GM19351 (cell line): ENCODE data around the gene ANKS6.

Experiments
- ATAC-seq: cut with Tn5 transposase; IDR thresholded peaks from one replicate; pipeline ENCODE4 v1.9.1; 2021; ENCODE audit warnings: mild to moderate bottlenecking, moderate library complexity; ENCODE audit not compliant: unreplicated experiment

Gene ANKS6

DNA sequence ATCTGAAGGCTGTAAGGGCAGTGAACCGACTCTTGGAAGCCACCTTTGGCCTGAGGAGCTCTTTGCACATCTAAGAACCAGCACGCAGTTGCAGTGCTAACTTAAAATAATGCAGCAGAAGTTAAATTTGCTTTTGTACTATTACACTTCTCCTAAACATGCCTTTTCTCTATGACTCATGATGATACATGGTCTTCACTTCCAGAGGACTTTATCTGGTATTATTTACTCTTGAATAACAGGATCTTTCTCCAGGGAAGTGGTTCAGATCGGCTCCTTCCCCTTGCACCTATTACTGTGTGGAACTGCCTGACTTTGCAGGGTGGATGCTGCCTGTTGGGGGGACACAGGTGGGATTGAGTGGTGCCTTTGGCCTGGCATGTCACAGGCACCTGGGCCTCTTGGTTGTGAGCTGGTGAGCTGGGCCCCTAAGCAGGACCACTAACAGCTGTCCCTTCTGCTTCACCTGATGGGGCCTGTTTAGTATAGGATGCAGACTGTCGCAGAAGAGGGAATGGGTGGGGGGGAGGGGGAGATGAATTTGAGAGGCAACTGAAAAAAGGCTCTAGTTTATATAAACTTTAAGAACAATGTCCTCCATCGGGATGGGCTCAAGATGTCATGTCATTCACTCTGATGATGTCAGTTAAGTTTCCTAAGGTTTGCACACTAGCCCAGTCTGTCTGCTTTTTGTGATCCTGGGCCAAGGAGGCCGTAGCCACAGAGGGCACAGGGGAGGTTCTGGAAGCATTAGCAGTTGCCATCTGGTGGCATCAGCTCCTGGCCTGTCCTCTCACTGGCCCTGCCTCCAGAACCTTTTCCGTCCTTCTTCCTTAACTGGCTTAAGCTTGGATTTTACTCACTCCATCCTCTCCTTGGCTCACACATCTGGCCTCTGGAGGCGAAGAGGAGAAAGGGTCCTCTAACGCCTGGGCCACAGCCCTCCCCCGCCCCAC lies 53.8 kb downstream of the ANKS6 start:
- no peak for ATAC-seq

DNA sequence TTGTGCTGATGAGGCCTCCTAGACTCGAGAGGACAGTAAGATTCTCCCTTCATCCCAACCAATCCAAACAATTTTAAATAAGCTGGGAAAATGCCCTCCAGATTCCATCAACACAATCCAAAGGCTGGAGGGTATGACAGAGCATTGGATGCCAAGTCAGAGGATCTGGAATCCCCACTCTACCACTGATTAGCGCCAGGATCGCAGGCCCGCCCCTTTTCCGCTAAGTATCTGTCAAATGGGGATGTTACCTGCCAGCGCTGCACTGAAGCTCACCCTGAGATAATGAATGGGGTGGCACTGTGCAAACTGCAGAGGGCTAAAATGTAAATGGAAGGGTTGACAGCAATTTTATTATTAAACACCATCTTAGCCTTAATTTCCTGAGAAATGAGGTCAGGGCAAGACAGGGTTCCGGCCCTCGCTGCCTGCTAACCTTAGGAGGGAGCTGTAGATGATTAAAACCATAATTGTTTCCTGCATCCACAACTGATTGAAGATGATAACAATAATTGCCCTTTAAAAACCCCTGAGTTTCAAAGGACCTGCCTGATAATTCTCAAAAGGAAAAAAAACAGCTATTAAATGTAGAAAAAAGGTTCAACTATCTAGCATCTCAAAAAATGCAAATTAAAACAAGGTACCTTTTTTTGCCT lies 56.0 kb downstream of the ANKS6 start:
- ATAC-seq = no peak

DNA sequence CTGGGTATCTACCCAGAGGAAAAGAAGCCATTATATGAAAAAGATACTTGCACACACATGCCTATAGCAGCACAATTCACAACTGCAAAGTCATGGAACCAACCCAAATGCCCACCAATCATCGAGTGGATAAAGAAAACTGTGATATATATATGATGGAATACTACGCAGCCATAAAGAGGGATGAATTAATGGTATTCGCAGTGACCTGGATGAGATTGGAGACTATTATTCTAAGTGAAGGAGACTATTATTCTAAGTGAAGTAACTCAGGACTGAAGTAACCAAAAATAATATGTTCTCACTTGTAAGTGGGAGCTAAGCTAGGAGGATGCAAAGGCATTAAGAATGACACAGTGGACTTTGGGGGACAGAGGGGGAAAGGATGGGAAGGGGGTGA lies 57.6 kb downstream of the ANKS6 start:
- ATAC-seq = no peak

DNA sequence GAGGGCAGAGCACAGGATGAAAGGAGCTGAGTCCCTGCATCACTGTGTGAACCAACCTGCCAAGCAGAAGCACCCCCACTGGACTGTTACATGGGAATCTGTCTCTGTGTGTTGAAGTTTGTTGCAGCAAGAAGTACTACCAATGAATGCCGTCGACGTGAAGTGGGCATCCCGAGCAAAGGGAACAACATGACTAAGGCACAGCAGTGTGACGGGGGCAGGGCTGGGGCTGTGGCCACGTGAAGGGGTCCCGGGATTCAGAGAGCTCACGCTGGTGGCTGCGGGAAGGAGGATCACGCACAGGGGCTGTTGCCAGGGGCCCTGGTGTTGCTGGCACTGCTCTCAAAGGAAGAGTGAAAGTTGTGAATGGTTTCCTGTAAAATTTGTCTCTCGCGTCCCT lies 60.1 kb downstream of the ANKS6 start:
- ATAC-seq = no peak

DNA sequence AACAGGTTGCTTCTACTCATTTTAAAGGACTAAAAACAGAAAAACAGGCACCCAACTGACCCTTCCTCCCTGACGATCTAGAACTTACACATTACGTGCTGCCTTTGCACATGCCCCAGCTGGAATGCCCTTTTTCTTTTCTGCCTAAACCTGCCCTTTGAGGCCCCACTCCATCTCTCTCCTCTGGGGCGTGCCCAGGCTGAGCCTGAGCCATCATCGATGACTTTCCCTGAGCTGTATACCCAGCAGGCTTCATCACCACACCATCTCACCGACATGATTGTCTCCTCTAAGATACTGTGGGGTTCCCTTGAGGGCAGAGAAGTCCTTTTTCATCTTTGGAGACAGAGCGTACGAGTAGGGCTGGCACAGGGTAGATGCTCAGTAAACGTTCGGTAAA lies 63.6 kb downstream of the ANKS6 start:
- no peak for ATAC-seq

DNA sequence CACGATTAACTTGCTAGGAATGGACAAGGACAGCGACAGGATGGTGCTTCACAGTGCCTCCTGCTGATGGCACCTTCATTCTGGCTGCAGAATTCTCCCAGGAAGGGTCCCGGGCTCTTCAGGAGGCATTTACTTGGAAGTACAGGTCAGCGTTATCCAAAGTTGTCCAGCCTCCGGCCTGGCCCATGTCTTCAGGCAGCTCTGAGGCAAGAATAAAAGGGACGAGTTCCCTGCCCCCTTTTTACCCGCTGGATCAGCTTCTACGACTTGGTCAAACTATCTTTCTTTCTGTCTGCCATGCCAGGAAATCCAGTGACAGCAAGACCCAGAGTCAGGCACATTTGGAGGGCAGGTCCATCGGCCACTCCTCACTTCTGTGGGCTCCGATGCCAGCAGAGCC lies 64.3 kb downstream of the ANKS6 start:
- no peak for ATAC-seq

DNA sequence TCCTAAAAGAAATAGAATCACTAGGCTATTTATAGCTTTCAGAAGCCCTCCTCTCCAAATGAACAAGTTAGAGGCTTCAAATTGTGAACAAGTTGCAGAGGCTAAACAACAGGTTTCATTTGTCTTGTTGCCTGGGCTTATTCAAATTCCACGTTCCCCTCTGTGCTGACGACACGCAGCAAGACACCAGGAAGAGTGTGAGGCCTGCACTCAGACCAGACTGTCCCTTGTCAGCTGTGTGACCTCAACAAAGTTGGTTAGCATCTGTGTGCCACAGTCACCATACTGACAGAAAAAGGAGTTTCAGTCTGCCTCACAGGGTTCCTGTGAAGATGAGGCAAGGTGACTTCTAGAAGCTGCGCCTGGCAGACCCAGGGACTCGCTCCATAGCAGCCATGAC lies 65.5 kb downstream of the ANKS6 start:
- ATAC-seq = no peak

DNA sequence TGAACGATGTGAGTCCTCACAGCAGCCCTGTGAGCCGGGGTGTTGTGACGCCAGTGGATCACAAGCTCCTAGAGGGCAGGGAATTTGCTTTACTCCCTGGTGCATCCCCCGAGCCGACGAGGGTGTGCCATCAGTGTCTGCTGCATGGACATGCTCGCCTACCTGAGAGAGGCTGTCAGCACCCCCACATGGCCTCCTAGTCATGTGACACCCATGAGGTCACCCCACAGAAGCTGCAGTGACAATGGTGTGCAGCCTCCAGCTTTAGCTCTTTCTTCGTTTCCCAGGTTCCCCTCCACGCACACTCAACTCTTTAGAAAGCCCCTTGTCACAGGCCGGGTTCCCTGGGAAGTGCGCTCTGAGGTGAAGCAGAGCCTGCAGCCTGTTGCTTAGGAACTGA lies 67.9 kb downstream of the ANKS6 start:
- ATAC-seq = no peak

DNA sequence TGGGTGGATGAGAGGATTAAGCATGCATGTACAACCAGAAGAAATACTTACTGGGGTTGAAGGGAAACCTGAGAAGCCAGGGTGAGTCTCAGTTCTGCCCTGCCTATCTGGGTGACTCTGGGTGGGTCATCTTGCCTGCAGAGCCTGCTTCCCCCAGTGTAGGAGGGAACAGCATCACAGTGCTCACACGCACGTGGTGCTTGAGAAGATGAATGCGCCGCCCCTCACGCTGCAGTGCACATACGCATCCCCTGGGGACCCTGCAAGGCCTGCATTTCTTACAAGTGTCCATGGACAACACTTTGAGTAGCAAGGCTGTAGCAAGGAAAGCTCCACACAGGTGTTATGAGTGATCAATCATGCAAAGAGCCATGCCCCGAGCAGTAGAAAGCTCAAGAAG lies 68.9 kb downstream of the ANKS6 start:
- ATAC-seq = no peak

DNA sequence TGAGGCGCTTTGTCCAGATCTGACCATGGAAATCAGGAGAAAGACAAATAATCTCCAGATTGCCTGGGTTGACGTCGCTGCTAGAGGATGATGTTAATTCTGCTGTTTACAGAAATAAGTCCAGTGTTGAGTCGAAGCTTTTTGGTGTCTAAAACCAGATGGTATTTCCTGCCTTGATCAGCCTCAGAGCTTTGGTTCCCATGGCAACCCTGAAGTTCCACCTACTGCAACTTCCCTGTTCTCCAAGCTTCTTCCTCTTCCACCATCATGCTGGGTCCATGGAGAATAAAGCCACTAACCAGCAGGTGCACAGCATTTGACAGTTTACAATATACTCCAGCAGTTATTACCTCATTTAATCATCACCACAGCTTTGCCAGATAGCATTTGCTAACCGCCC lies 69.6 kb downstream of the ANKS6 start:
- ATAC-seq = no peak

DNA sequence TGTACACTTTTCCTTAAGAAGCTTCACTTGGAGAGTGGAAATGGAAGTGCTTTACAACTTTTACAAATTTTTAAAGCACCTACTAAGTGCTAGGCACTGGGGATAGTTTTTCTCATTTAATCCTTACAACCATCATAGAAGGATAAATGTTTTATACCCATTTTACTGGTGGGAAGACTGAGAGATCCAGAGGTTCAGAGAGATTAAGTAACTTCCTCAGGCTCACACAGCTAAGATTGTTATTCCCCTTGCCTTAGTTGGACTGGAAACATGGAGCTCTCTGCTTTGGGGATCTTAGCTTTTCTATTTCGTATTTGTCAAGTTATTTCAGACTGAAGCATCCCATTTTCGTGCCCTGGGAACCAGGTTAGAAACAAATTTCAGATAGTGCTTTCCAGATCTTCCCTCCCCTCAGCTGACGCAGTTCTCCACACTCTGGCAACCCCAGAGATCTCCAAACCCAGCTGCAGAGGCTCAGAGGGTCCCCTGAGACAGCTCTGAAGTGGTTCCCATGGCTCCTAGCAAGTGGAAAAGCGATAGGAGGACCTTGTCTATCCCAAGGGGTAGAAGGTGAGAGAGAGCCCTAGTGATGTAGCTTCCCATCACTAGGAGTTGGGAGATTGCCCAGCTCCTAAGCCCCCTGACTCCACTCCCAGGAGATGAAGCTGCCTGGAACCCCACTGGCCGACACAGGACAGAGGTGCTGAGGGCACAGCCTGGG lies 71.4 kb downstream of the ANKS6 start:
- no peak for ATAC-seq

DNA sequence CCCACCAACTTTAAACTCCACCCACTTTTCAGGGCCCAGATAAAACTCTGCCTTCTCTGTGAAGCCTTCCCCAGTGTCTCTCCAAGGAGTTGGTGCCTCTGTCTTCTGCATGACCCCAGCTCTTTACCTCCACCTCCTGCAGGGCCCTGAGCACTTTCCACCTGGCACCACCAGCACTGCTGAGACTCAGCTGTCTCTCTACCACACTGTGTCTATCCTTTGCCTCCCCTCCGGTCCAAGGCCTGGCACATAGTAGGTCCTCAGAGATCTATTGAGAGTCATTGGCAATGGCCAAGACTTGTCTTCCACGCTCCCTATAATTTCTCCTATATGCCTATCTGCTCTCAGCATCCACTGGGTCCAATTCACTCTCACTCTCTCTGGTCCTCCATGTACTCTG lies 74.7 kb downstream of the ANKS6 start:
- ATAC-seq = no peak

DNA sequence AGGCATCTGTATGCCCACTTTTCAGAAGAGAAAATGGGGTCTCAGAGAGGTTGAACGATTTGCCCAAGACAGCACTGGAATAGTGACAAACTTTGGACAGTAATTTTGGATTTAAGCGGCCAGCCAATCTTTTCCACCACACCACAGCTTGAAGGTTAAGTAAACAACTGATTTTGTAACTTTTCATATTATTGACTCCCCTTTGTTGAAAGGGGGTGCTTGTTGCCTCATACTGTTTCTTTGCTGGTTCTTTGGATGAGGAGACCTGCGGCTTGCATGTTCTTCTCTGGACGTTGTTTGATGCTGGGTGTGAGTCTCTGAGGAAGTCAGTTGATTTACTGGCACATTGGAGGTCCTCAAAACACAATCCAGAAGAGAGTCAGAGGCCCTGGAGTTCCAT lies 76.0 kb downstream of the ANKS6 start:
- no peak for ATAC-seq

DNA sequence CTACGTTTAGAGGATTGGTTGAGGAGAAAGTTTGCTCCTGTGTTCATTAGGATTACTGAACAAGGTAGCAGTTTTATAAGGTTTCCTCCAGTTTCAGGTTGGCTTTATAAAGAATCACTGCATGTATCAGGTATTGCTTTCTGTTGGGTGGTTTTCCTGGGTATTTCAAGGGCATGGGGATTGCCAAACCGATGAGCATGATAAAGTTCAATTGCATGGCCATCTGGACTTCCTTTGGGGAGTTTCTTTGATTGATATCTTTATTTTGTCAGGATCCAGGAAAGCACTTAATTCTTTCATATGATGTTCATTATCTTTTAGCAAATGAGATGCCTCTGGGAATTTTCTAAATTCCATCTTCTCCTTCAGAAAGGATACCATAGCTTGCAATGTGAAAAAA lies 77.3 kb downstream of the ANKS6 start:
- ATAC-seq = no peak

DNA sequence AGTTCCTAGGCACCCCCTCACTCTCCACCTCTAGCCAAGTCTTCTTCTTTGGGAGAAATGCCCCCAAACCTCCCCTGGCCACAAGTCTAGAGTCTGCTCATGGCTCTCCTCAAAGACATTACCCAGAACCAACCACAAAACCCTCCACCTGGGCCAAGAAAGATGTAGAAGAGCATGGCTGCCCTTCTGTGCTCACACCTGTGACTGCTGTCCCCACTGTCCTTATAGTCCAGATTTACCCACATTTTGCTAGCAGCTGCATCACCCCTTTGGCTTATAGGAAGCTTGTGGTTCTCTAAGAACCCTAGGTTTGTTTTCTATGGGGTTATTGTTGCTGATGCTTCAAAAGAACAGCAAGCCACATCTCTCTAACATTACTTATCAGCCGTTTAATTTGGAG lies 81.5 kb downstream of the ANKS6 start:
- ATAC-seq = no peak

DNA sequence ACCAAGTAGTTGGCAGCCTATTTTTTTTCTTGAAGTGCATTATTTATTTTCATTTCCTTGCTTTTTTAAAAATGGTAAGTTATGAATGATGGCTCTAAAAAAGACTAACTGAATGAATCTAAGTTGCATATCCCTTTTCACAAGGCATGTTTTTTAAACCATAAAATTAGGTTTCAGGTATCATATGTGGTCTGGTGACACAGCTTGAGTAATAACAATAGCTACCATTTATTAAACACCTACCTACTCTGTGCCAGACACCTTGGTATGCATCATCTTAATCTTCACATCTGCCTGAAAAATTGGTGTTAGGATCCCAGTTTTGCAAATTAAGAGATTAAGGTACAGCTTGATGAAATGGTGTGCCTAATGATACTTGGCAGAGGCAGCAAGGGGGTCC lies 83.4 kb downstream of the ANKS6 start:
- ATAC-seq = peak; percentile 65

DNA sequence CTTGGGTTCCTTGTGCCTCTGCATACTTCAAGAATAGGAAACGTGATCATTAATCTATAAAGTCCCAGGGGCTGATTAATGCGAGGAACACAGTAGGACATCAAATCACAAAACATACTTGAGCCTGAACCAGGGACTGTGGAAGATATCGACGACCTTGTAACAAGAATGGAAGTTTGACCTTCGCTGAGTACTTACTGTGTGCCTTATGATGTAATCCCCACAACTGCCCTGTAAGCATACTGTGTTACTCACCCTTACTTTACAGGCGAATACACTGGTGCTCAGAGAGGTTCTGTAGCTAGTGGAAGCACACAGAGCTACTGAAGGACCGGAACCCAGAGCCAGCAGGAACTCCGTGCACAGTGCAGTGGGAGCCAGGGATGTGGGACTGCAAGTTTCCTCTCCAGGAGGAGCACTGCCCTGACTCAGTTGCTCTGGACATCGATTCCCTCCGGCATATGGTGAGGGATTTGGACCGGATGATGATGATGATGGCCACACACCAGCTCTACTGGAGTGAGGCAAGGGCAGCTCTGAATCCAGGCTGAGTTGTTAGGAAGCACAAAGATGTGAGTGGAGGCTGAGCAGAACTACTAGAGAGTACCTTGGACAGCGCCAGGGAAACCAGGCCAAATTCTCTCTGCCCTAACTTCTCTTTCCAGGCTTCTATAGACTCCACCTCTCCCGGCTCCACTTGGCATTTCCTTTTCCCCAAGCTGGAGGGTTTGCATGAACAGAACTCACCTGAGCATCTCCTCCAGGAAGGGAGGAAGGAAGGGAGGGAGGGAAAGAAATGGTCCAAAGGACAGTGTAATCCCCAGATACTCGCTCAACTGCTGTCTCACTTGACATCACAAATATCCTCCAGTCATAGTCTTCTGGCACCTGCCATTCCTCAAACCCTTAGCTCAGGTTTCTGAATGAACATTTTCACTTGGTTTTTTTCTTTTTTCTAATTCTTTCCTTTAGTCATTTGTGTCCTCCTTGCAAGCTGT lies 86.1 kb downstream of the ANKS6 start:
- ATAC-seq = no peak

DNA sequence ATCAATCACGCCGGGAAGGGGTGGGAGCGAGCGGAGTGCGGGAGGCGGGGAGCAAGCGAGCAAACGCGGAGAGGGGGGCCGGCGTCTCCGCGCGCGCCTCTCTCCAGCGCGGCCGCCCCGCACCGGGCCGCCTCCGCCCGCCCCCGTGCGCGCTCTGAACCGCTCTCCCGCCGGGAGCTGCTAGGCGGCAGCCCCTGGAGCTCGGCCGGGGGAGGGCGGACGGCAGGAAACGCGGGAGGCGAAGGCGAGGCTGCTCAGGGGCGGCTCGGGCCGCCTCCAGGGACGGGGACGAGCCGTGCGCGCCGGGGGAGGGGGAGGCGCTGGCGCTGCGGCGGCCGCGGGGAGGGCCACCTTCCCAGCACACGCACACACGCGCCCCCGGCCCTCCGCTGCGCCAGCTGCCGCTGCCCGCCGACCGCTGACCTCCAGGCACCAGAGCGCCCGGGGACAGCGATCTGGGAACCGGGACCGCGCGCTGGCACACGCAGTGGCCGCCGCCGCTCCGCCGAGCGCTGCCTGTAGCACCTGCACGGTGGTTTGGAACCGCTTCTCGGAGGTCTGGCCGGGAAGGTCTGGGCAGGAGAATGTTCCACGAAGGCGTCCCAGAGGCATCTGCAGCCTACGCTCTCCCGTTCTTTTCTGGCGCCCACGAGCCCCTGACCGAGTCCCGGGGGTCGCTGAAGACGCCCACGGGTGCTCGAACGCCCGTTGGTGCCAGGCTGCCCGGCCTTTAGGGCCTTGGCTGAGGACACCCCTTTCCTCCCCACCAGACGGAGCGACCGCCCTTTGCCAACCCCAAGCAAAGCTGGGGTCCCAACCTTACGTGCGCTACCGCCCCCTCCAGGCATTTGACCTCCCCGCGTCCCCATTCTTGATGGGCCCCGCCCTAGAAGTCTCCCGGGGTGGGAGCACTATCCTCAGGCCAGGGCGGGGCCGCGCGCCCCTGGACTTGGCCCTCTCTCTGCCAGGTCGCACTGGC lies 87.1 kb downstream of the ANKS6 start, which contains the start of gene GABBR2:
Gene GABBR2 (minus strand): TSS at position 3 of the 979 bp plus-strand sequence. CDS start 198 bp downstream, outside the sequence.
- no peak for ATAC-seq
